Breast epithelium (tissue), 3 donors: ENCODE results near the gene DTD2.

Experiments
- POLR2AphosphoS5 ChIP-seq, 3 donors: sonication (generic); formaldehyde crosslinking; IDR thresholded peaks; one replicate each; pipeline ENCODE4 v1.6.1; 2017; ENCODE audit warnings: antibody characterized with exemption in 3 of 3
- TF ChIP-seq, protein P1 (sequence below), 3 donors: fragments of 450-650 bp; IDR thresholded peaks; one replicate each; pipeline ENCODE4 v1.5.1; 2016 to 2017; ENCODE audit warnings: antibody characterized with exemption in 3 of 3, mild to moderate bottlenecking in 3 of 3, moderate library complexity in 3 of 3

DNA sequence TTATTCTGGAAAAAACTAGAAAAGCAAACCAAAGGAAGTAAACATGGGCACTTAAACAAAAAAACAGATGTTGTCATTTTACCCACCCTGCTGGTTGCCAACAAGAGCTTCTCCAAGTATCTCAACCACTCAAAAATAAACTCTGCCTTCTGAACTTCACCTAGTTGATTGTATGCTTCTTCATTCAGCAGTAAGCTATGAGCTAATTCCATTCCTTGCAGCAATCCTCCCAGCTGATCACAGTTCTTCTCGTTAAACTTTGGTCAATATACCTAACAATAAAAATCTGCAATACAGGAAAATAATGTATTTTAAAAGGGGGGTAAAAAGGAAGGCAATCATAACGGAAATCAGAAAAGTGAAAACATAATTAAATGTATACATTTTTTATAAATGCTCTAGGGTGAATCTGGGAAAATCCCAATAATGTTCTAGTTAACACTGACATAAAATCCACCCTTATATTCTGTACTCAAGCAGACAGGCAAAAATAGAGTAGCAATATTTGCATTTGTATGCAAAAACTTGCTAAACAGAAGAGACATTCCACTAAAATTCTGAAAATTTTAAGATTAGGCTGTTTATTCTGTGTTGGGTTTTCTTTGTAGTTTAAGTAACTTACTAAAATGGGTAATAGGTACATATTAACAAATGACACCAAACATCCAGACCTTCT lies 54.4 kb downstream of the DTD2 start:
- TF ChIP-seq POLR2AphosphoS5 (IDR thresholded peaks at IDR 0.05), result no peak
- TF ChIP-seq, protein P1, sequence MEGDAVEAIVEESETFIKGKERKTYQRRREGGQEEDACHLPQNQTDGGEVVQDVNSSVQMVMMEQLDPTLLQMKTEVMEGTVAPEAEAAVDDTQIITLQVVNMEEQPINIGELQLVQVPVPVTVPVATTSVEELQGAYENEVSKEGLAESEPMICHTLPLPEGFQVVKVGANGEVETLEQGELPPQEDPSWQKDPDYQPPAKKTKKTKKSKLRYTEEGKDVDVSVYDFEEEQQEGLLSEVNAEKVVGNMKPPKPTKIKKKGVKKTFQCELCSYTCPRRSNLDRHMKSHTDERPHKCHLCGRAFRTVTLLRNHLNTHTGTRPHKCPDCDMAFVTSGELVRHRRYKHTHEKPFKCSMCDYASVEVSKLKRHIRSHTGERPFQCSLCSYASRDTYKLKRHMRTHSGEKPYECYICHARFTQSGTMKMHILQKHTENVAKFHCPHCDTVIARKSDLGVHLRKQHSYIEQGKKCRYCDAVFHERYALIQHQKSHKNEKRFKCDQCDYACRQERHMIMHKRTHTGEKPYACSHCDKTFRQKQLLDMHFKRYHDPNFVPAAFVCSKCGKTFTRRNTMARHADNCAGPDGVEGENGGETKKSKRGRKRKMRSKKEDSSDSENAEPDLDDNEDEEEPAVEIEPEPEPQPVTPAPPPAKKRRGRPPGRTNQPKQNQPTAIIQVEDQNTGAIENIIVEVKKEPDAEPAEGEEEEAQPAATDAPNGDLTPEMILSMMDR (IDR thresholded peaks at IDR 0.05), result no peak
